Measurements from ENCODE around the gene HMCN1.

- TF ChIP-seq FOXM1 (IDR thresholded peaks at IDR 0.05; ENCODE audit: low read depth) (no peak), USF2 (IDR thresholded peaks at IDR 0.05; ENCODE audit: borderline replicate concordance, low read depth, low read length) (no peak), PBX3 (IDR thresholded peaks at IDR 0.05) (no peak), CHD2 (IDR thresholded peaks at IDR 0.05; ENCODE audit: low read length, partially characterized antibody) (no peak)
- TF ChIP-seq, protein P1, sequence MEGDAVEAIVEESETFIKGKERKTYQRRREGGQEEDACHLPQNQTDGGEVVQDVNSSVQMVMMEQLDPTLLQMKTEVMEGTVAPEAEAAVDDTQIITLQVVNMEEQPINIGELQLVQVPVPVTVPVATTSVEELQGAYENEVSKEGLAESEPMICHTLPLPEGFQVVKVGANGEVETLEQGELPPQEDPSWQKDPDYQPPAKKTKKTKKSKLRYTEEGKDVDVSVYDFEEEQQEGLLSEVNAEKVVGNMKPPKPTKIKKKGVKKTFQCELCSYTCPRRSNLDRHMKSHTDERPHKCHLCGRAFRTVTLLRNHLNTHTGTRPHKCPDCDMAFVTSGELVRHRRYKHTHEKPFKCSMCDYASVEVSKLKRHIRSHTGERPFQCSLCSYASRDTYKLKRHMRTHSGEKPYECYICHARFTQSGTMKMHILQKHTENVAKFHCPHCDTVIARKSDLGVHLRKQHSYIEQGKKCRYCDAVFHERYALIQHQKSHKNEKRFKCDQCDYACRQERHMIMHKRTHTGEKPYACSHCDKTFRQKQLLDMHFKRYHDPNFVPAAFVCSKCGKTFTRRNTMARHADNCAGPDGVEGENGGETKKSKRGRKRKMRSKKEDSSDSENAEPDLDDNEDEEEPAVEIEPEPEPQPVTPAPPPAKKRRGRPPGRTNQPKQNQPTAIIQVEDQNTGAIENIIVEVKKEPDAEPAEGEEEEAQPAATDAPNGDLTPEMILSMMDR (IDR thresholded peaks at IDR 0.05): no peak
Observed at GRCh38 chr1:186220911-186221310, 486.7 kb downstream of the HMCN1 start.
